GM12875 (cell line): ENCODE results near the gene TRIM65.

Experiments used
- H3K4me3 ChIP-seq: one replicate; pipeline ENCODE4 v1.5.1; 2011; ENCODE audit warnings: low read depth, low read length, control low read depth
- CTCF ChIP-seq: IDR thresholded peaks from 2 replicates; pipeline ENCODE4 v1.5.1; 2011; ENCODE audit warnings: low read depth, mild to moderate bottlenecking, control low read depth, inconsistent platforms, low read length, moderate library complexity, borderline replicate concordance; ENCODE audit not compliant: insufficient read depth

Gene TRIM65

GRCh38 chr17:75909812-75910274 lies 13.1 kb upstream of the TRIM65 start:
- TF ChIP-seq CTCF: no peak
- H3K4me3 ChIP-seq: no peak overlapping the region

- TF ChIP-seq CTCF: no peak
- H3K4me3 ChIP-seq: no peak overlapping the region
Measured at GRCh38 chr17:75909051-75909811, 12.5 kb upstream of the TRIM65 start.

- no peak for TF ChIP-seq CTCF
- H3K4me3 ChIP-seq: no peak overlapping the region
Measured at GRCh38 chr17:75908201-75908600, 11.4 kb upstream of the TRIM65 start.

GRCh38 chr17:75906143-75906884 lies 9.6 kb upstream of the TRIM65 start:
- TF ChIP-seq CTCF: no peak
- H3K4me3 ChIP-seq: no peak overlapping the region

GRCh38 chr17:75904749-75905521 lies 8.2 kb upstream of the TRIM65 start, which contains the start of gene MRPL38:
Gene MRPL38, minus strand, starts transcription at chr17:75904884. Its CDS starts 9 bp downstream, at chr17:75904875.
- peak within 1 kb of the TSS; percentile 88 for H3K4me3 ChIP-seq
- TF ChIP-seq CTCF: peak; percentile 94

- no peak for TF ChIP-seq CTCF
- no peak overlapping the region for H3K4me3 ChIP-seq
Measured at GRCh38 chr17:75902406-75902805, 5.7 kb upstream of the TRIM65 start.
